PC-9 (cell line): ENCODE measurements around the gene TMEM156.
"Not testable (repeated sequence)": the region's sequence is repeated elsewhere in the genome, so short reads cannot be mapped to it uniquely, and the experiment has no call there.

Source experiments
- EZH2 ChIP-seq: fragments of 200-600 bp; sonication (generic); IDR thresholded peaks from 2 replicates; pipeline ENCODE4 v1.8.0; 2017; ENCODE audit warnings: antibody characterized with exemption, low read depth
- TF ChIP-seq, protein P1 (sequence below): fragments of 200-600 bp; sonication (generic); conservative IDR thresholded peaks from 2 replicates; pipeline ENCODE4 v1.6.1; 2017; ENCODE audit warnings: mixed run types, antibody characterized with exemption, mild to moderate bottlenecking, moderate library complexity

DNA sequence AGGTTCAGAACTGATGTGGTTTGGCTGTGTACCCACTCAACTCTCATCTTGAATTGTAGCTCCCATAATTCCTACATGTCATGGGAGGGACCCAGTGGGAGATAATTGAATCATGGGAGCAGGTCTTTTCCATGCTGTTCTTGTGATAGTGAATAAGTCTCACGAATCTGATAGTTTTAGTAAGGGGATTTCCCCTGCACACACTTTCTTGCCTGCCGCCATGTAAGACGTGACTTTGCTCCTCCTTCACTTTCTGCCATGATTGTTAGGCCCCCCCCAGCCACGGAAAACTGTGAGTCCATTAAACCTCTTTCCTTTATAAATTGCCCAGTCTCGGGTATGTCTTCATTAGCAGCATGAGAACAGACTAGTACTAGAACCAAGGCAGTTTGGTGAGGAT is 73.0 kb downstream of the TMEM156 start:
- TF ChIP-seq, protein P1, sequence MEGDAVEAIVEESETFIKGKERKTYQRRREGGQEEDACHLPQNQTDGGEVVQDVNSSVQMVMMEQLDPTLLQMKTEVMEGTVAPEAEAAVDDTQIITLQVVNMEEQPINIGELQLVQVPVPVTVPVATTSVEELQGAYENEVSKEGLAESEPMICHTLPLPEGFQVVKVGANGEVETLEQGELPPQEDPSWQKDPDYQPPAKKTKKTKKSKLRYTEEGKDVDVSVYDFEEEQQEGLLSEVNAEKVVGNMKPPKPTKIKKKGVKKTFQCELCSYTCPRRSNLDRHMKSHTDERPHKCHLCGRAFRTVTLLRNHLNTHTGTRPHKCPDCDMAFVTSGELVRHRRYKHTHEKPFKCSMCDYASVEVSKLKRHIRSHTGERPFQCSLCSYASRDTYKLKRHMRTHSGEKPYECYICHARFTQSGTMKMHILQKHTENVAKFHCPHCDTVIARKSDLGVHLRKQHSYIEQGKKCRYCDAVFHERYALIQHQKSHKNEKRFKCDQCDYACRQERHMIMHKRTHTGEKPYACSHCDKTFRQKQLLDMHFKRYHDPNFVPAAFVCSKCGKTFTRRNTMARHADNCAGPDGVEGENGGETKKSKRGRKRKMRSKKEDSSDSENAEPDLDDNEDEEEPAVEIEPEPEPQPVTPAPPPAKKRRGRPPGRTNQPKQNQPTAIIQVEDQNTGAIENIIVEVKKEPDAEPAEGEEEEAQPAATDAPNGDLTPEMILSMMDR: not testable (repeated sequence)
- not testable (repeated sequence) for TF ChIP-seq EZH2
